Caco-2 (cell line): Measurements from ENCODE around the gene HMGCLL1. TPM values are rescaled to one million over a fixed set of nuclear protein-coding genes. Genes with fewer than 3 reads are reported as not detected.

Source experiments
- BruUV-seq: library from RNA; stranded (reverse); fragments of 400-500 nt; replicated peaks from 2 replicates; lab custom pipeline; 2021; lab: Mats Ljungman, UMichigan
- CTCF ChIA-PET: fragments of 300-600 bp; sonication (Branson Sonifier 250); formaldehyde crosslinking; loops from one replicate; lab custom pipeline; 2022; ENCODE audit warnings: antibody characterized with exemption; lab: Charles Lee
- POLR2A ChIA-PET: fragments of 300-600 bp; sonication (Branson Sonifier 250); formaldehyde crosslinking; loops from one replicate; lab custom pipeline; 2022; ENCODE audit warnings: antibody characterized with exemption; lab: Charles Lee
- DNase-seq, 2 experiments: peaks; one replicate each; pipeline versions ENCODE4 v3.0.0 to v3.0.0-alpha.2; 2020 to 2022
- H3K27me3 ChIP-seq: replicated peaks from 2 replicates; pipeline ENCODE4 v1.6.0; 2011; ENCODE audit warnings: low read length; ENCODE audit not compliant: control insufficient read depth, insufficient read depth
- H3K36me3 ChIP-seq: 2 replicates; pipeline ENCODE4 v1.5.1; 2011; ENCODE audit warnings: low read length; ENCODE audit not compliant: control insufficient read depth, insufficient read depth
- H3K4me1 ChIP-seq: fragments of 250-450 bp; sonication (Bioruptor Pico); 2 replicates; pipeline ENCODE4 v1.5.1; 2020; ENCODE audit warnings: mild to moderate bottlenecking
- H3K4me3 ChIP-seq: 2 replicates; pipeline ENCODE4 v1.5.1; 2011; ENCODE audit warnings: low read depth, mild to moderate bottlenecking, control low read depth, low read length
- H3K9me3 ChIP-seq: fragments of 250-450 bp; sonication (Bioruptor Pico); 2 replicates; pipeline ENCODE4 v1.5.1; 2020; ENCODE audit warnings: mild to moderate bottlenecking, moderate library complexity
- H3K27ac Mint-ChIP-seq: one replicate; pipeline ENCODE4 v1.8.0; 2022; ENCODE audit warnings: mixed read lengths; ENCODE audit not compliant: unreplicated experiment
- H3K27me3 Mint-ChIP-seq: one replicate; pipeline ENCODE4 v1.8.0; 2022; ENCODE audit warnings: mixed read lengths; ENCODE audit not compliant: insufficient read depth, unreplicated experiment
- H3K36me3 Mint-ChIP-seq: one replicate; pipeline ENCODE4 v1.8.0; 2022; ENCODE audit warnings: mild to moderate bottlenecking, mixed read lengths; ENCODE audit not compliant: insufficient read depth, unreplicated experiment
- H3K4me1 Mint-ChIP-seq: one replicate; pipeline ENCODE4 v1.8.0; 2022; ENCODE audit warnings: low read depth, mixed read lengths; ENCODE audit not compliant: unreplicated experiment
- H3K4me3 Mint-ChIP-seq: one replicate; pipeline ENCODE4 v1.8.0; 2022; ENCODE audit warnings: mild to moderate bottlenecking, moderate library complexity, mixed read lengths; ENCODE audit not compliant: unreplicated experiment
- H3K9me3 Mint-ChIP-seq: one replicate; pipeline ENCODE4 v1.8.0; 2022; ENCODE audit warnings: mixed read lengths; ENCODE audit not compliant: unreplicated experiment
- CTCF ChIP-seq, 2 experiments: fragments of 200-600 bp in 1 of 2; IDR thresholded peaks; 1 replicate in 1 of 2; 2 replicates in 1 of 2; pipeline versions ENCODE4 v1.5.1 to v1.8.0; 2011 to 2022; ENCODE audit warnings: antibody characterized with exemption in 1 of 2, control low read depth in 1 of 2, inconsistent platforms in 1 of 2, low read depth in 1 of 2, low read length in 1 of 2, mild to moderate bottlenecking in 1 of 2, moderate library complexity in 1 of 2; ENCODE audit not compliant: insufficient read depth in 1 of 2, severe bottlenecking in 1 of 2, unreplicated experiment in 1 of 2
- intact Hi-C: fragments of 100-400 bp; cut with micrococcal nuclease; formaldehyde crosslinking; loops from one replicate; pipeline ENCODE4 v1.10.0; 2022; ENCODE audit not compliant: unreplicated experiment
- total RNA-seq: library from RNA; stranded (reverse); gene quantifications from 2 replicates; pipeline ENCODE4 v1.2.3, GENCODE V29; 2022

The HMGCLL1 gene
- total RNA-seq, 1 experiment from 2014 or later = not detected

DNA sequence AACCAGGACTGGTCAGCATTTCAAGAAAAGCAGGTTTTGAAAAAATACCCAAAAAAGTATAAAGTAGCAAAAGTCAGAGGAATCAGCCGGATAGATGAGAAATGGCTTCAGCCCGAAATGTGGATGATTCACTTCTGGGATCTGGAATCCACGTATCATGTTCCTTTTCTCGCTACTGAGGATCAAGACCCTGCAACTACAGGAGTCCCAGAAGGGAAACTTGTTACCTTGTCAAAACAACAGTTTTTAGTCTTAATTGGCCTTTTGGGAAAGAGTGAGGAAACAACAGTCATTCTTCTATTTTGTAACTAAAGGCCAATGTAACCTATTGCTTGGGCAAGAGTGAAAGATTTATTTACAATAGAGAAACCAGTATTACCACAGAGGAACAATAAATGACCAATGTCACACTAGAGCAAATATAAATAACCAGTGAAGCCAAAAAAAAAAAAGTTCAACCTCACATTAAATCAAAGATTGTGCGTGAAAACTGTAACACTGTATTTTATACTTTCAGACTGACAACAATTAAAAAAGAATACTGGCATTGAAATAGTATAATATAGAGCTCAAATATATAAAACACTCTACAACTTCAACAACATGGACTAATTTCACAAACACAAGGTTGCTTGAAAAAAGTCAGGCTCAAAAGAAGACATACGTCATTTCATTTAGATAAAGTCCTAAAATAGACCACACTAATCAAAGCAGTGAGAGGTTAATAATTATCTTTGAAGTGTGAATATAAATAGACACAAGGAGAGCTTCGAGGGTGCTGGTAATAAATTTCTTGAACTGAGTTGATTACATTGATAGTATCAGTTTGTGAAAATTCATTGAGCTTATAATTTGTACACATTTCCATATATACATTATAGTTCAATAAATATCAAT, 135.5 kb downstream of the HMGCLL1 start:
- intact Hi-C loops = loop anchor here (1.0 kb wide), 1 partner anchor 123 kb away; no protein-coding TSS in a partner anchor
- H3K4me1 Mint-ChIP-seq = peaks cover 10% of the 10 kb centered on the region
- no peaks in the 10 kb centered on the region for H3K27me3 Mint-ChIP-seq
- ChIA-PET POLR2A (no interaction called here), CTCF (no interaction called here)
- no peaks in the 10 kb centered on the region for H3K36me3 Mint-ChIP-seq
- Histone ChIP-seq H3K27me3 (no peaks in the 10 kb centered on the region), H3K4me1 (peaks cover 12% of the 10 kb centered on the region), H3K36me3 (no peaks in the 10 kb centered on the region), H3K9me3 (no peaks in the 10 kb centered on the region), H3K4me3 (no peak overlapping the region)
- no peak overlapping the region for H3K4me3 Mint-ChIP-seq
- no peak for DNase-seq
- no peak overlapping the region for H3K27ac Mint-ChIP-seq
- H3K9me3 Mint-ChIP-seq = no peaks in the 10 kb centered on the region
- BruUV-seq = no TSS peak
- no peak for TF ChIP-seq CTCF (IDR thresholded peaks at IDR 0.05; ENCODE audit: insufficient read depth in 1 of 2, low read depth in 1 of 2, low read length in 1 of 2, severe bottlenecking in 1 of 2, unreplicated experiment in 1 of 2)

DNA sequence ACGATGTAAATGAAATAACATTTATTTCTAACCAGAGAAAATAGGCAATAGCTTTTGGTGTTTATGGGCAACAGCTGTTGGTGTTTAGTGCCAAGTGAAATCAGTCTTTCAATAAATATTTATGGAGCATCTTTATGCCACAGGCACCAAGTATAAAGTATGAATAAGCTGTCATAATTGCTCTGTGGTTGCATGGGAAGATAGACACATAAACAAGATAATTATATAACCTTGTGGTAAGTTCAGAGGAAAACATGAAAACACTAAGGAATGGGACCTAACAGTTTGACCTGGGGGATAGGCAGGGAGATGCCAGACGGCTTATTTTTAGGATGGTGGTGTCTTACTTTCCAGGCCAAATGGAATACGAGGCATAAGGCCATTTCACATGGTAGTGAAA, 140.8 kb downstream of the HMGCLL1 start:
- intact Hi-C loops = no loop called here
- DNase-seq = no peak
- no TSS peak for BruUV-seq

GRCh38 chr6:55437141-55437540, 141.9 kb downstream of the HMGCLL1 start:
- no peak overlapping the region for H3K4me3 Mint-ChIP-seq
- no peaks in the 10 kb centered on the region for H3K27me3 Mint-ChIP-seq
- peaks cover 13% of the 10 kb centered on the region for H3K4me1 Mint-ChIP-seq
- CTCF ChIA-PET = no interaction called here
- no peak for TF ChIP-seq CTCF (IDR thresholded peaks at IDR 0.05; ENCODE audit: insufficient read depth in 1 of 2, low read depth in 1 of 2, low read length in 1 of 2, severe bottlenecking in 1 of 2, unreplicated experiment in 1 of 2)
- no peaks in the 10 kb centered on the region for H3K27me3 ChIP-seq
- H3K9me3 Mint-ChIP-seq = no peaks in the 10 kb centered on the region
- H3K4me1 ChIP-seq = no peaks in the 10 kb centered on the region
- intact Hi-C loops = no loop called here
- H3K4me3 ChIP-seq = no peak overlapping the region
- H3K9me3 ChIP-seq = no peaks in the 10 kb centered on the region
- POLR2A ChIA-PET = no interaction called here
- H3K36me3 Mint-ChIP-seq = no peaks in the 10 kb centered on the region
- no peak for DNase-seq
- no peaks in the 10 kb centered on the region for H3K36me3 ChIP-seq
- no TSS peak for BruUV-seq
- H3K27ac Mint-ChIP-seq = no peak overlapping the region

More for the DNA sequence above, 140.8 kb downstream of the HMGCLL1 start:
- ChIA-PET CTCF (no interaction called here), POLR2A (no interaction called here)
- Histone ChIP-seq H3K36me3 (no peaks in the 10 kb centered on the region), H3K4me1 (peaks cover 4% of the 10 kb centered on the region; the same call in 1 of the 2 replicates), H3K9me3 (no peaks in the 10 kb centered on the region), H3K27me3 (no peaks in the 10 kb centered on the region), H3K4me3 (no peak overlapping the region)
- Mint-ChIP-seq H3K27me3 (no peaks in the 10 kb centered on the region), H3K36me3 (no peaks in the 10 kb centered on the region), H3K9me3 (no peaks in the 10 kb centered on the region), H3K4me1 (peaks cover 13% of the 10 kb centered on the region), H3K4me3 (no peak overlapping the region), H3K27ac (no peak overlapping the region)
- TF ChIP-seq CTCF (IDR thresholded peaks at IDR 0.05; ENCODE audit: insufficient read depth in 1 of 2, low read depth in 1 of 2, low read length in 1 of 2, severe bottlenecking in 1 of 2, unreplicated experiment in 1 of 2) = no peak
